AG04450 (cell line): ENCODE measurements around the gene ZC3HAV1L. TPM values are rescaled to one million over a fixed set of nuclear protein-coding genes. Genes with fewer than 3 reads are reported as not detected.

ENCODE experiments used
- CTCF ChIA-PET: fragments of 300-600, 350-600 bp; formaldehyde crosslinking; extraction: SDS; loops from one replicate; lab custom pipeline; 2022; ENCODE audit warnings: antibody characterized with exemption, inconsistent platforms; lab: Charles Lee
- POLR2A ChIA-PET: fragments of 350-600 bp; formaldehyde crosslinking; extraction: SDS; loops from one replicate; lab custom pipeline; 2021; ENCODE audit warnings: antibody characterized with exemption, inconsistent platforms; lab: Yijun Ruan, JAX
- DNase-seq: peaks from one replicate; pipeline ENCODE4 v3.0.0-alpha.2; 2011; ENCODE audit warnings: low read depth, low spot score
- H3K27ac ChIP-seq: one replicate; pipeline ENCODE4 v1.5.1; 2012; ENCODE audit warnings: low read depth, low read length, control low read depth
- H3K27me3 ChIP-seq: one replicate; pipeline ENCODE4 v1.6.0; 2012; ENCODE audit warnings: low read length; ENCODE audit not compliant: control insufficient read depth, insufficient read depth
- H3K4me3 ChIP-seq: 2 replicates; pipeline ENCODE4 v1.5.1; 2011; ENCODE audit warnings: mild to moderate bottlenecking, low read depth, low read length, control low read depth
- H3K9me3 ChIP-seq: 2 replicates; pipeline ENCODE4 v1.5.1; 2012; ENCODE audit warnings: low read length; ENCODE audit not compliant: control insufficient read depth, insufficient read depth
- polyA plus RNA-seq: library from polyadenylated mRNA; depleted of rRNA; stranded (reverse); fragments of >200 nt; gene quantifications from 2 replicates; pipeline ENCODE4 v1.2.3, GENCODE V29; 2011
- TF ChIP-seq, protein P1 (sequence below): IDR thresholded peaks from 2 replicates; pipeline ENCODE4 v1.5.1; 2011; ENCODE audit warnings: low read depth, low read length, control low read depth, inconsistent platforms

Gene ZC3HAV1L
- polyA plus RNA-seq, 1 experiment = 9.9 TPM

DNA sequence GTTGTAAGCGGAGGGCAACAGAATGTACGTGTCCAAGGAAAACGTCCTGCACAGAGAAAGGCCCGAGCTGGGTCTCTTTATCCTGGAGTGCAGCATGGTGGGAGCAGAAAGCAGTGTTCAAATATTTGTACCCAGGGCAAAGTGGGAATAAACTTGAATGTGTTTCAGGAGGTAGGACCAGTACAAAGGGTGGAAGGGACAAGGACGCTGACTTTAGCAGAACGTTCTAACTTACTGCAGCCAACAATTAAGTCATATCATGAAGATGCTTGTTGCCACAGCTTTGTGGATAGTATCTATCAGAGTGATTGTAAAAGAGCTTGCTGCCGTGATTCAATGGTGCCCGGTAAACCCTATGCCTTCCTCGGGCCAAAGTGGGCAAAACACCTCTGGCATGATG lies 30.5 kb upstream of the ZC3HAV1L start:
- ChIA-PET POLR2A (interaction anchor here (0.6 kb wide), 1 partner anchor 343 kb away, joined by 4 read pairs; no protein-coding TSS in a partner anchor), CTCF (interaction anchor here (2.3 to 5.3 kb wide), 2 partner anchors 9 to 180 kb away, joined by 8 to 63 read pairs; no protein-coding TSS in a partner anchor)
- Histone ChIP-seq H3K27me3 (no peaks in the 10 kb centered on the region), H3K4me3 (no peak overlapping the region), H3K27ac (no peak overlapping the region), H3K9me3 (no peaks in the 10 kb centered on the region)
- TF ChIP-seq, protein P1, sequence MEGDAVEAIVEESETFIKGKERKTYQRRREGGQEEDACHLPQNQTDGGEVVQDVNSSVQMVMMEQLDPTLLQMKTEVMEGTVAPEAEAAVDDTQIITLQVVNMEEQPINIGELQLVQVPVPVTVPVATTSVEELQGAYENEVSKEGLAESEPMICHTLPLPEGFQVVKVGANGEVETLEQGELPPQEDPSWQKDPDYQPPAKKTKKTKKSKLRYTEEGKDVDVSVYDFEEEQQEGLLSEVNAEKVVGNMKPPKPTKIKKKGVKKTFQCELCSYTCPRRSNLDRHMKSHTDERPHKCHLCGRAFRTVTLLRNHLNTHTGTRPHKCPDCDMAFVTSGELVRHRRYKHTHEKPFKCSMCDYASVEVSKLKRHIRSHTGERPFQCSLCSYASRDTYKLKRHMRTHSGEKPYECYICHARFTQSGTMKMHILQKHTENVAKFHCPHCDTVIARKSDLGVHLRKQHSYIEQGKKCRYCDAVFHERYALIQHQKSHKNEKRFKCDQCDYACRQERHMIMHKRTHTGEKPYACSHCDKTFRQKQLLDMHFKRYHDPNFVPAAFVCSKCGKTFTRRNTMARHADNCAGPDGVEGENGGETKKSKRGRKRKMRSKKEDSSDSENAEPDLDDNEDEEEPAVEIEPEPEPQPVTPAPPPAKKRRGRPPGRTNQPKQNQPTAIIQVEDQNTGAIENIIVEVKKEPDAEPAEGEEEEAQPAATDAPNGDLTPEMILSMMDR = no peak
- no peak for DNase-seq

DNA sequence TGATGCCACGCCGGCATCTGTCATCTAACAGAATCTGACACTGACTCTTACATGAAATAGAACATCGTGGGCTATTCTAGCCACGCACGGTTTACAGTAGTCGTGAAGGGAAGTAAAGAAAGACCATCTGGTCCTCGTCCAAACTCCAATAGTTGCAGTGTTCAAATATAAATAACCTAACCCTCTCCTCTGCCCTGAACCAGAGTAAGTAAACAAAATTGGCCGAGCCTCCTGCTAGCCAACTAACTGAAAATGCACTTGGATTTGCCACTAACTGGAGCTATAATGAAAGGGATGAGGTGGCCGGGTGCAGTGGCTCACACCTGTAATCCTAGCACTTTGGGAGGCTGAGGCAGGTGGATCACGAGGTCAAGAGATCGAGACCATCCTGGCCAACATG lies 29.5 kb upstream of the ZC3HAV1L start:
- DNase-seq = peak; percentile 6
- ChIA-PET POLR2A (no interaction called here), CTCF (interaction anchor here (2.3 to 5.3 kb wide), 3 partner anchors 10 to 179 kb away, joined by 8 to 63 read pairs (median 12); no protein-coding TSS in a partner anchor)
- no peak overlapping the region for H3K4me3 ChIP-seq
- no peaks in the 10 kb centered on the region for H3K9me3 ChIP-seq
- TF ChIP-seq, protein P1 = no peak
- no peaks in the 10 kb centered on the region for H3K27me3 ChIP-seq
- H3K27ac ChIP-seq = no peak overlapping the region

DNA sequence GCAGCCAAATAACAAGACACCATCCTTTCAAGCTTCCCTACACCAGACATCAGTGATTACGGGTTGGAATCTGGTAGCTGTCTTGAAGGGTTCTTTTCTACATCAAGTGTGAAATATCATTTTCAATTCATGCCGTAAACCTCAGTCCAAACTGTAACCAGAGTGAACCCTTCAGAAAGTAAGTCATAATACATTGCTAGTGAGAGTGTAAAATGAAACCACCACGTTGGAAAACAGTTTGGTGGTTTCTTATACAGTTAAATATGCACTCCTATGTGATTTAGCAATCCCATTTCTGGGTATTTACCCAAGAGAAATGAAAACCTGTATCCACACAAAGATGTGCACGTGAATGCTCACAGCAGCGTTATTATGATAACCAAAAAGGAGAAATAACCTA lies 25.6 kb upstream of the ZC3HAV1L start:
- Histone ChIP-seq H3K27ac (no peak overlapping the region), H3K4me3 (no peak overlapping the region), H3K9me3 (no peaks in the 10 kb centered on the region), H3K27me3 (no peaks in the 10 kb centered on the region)
- ChIA-PET CTCF (interaction anchor here (3.6 to 3.9 kb wide), 2 partner anchors 14 to 44 kb away, joined by 18 to 32 read pairs; no protein-coding TSS in a partner anchor), POLR2A (no interaction called here)
- DNase-seq = no peak
- TF ChIP-seq, protein P1 = no peak

DNA sequence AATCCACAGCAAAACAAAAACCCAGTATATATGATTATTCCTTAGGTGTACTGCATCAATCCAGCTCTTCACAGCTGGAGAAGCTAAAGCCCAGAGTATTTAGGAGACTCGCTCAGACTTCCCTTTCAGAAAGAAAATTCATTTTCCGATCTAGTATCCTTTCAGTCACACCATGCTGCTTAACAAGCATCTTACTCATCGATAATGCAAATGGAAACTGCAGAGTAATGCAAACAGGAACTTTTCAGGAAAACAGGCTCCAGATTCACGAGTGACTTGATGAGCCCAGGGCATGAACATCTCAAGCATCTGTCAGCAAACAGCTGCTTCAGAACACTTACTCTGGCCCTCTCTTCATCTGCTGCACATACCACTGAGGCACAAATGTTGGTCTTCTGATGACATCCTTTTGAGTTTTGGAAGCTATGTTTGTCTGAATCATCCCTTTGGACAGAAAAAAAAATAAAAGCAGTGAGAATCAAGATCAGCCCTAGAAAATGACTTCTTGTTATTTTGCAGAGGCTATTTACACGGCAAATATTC lies 24.9 kb upstream of the ZC3HAV1L start:
- ChIA-PET POLR2A (no interaction called here), CTCF (interaction anchor here (0.6 to 3.9 kb wide), 6 partner anchors 14 to 217 kb away, joined by 3 to 32 read pairs (median 8); no protein-coding TSS in a partner anchor)
- Histone ChIP-seq H3K9me3 (no peaks in the 10 kb centered on the region), H3K27me3 (no peaks in the 10 kb centered on the region), H3K27ac (no peak overlapping the region), H3K4me3 (no peak overlapping the region)
- no peak for DNase-seq
- TF ChIP-seq, protein P1 = no peak

DNA sequence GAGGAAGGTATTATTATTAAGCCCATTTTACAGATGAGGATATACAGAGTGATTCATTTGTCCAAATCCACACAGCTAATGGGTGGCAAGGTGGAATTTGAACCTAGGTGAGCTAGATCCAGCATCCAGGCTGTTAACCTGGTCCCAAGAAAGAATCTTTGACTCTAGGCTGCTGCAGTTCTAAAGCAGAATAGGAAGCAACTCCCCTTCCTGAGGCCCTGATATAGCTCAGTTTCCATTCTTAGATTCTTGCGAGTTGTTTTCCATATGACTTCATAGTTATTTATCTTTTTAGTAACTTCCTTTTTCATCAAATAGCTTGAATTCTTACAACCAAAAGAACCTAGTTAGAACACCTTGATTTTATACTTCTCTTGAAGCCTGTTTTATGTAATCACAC lies 24.1 kb upstream of the ZC3HAV1L start:
- CTCF ChIA-PET = interaction anchor here (0.6 to 3.9 kb wide), 8 partner anchors 15 to 218 kb away, joined by 3 to 32 read pairs (median 5); partner anchors contain the start of gene UBN2
- no peaks in the 10 kb centered on the region for H3K27me3 ChIP-seq
- POLR2A ChIA-PET = no interaction called here
- TF ChIP-seq, protein P1 = no peak
- no peak for DNase-seq
- no peaks in the 10 kb centered on the region for H3K9me3 ChIP-seq
- no peak overlapping the region for H3K27ac ChIP-seq
- H3K4me3 ChIP-seq = no peak overlapping the region
